Measurements from ENCODE around the gene ERI2.

- TF ChIP-seq CTCF (conservative IDR thresholded peaks at IDR 0.05; ENCODE audit: low read length), result no peak
- no peak for TF ChIP-seq EZH2phosphoT487 (IDR thresholded peaks at IDR 0.05; ENCODE audit: borderline replicate concordance, low read depth, low read length)
Observed at GRCh38 chr16:20844588-20844987, 38.3 kb upstream of the ERI2 start.

Data from OCI-LY7 (cell line).